ENCODE measurements around the gene CFAP157. TPM values are rescaled to one million over a fixed set of nuclear protein-coding genes. Genes with fewer than 3 reads are reported as not detected.

Gene CFAP157
- total RNA-seq, 1 experiment from 2014 or later, result not detected

DNA sequence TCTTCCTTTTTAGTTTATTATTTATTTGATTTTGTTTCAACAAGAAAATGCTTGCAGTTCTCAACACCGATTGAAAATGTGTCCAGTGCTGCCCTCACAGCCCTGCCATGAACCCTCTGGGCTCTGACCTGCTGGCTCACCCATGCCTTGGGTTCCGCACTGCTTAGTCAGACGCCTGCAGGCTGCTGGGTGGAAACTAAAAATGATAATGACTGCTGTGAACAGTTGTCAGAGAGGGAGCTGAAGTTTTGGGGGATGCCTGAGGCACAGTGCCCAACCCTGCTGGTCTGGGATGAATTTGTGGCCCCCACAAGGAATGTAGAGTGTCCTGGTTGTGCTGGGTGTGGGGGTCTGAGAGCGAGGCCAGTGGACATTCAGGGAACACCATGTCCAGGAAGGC lies 22.2 kb upstream of the CFAP157 start:
- Mint-ChIP-seq H3K4me3 (ENCODE audit: unreplicated experiment) (no peak overlapping the region), H3K4me1 (ENCODE audit: insufficient read depth, unreplicated experiment) (peaks cover 5% of the 10 kb centered on the region), H3K27me3 (ENCODE audit: insufficient read depth, unreplicated experiment) (no peaks in the 10 kb centered on the region), H3K9me3 (ENCODE audit: unreplicated experiment) (no peaks in the 10 kb centered on the region), H3K36me3 (ENCODE audit: insufficient read depth, unreplicated experiment) (peaks cover 13% of the 10 kb centered on the region), H3K27ac (ENCODE audit: low read depth, unreplicated experiment) (no peak overlapping the region)
- POLR2A ChIA-PET, result interaction anchor here (0.6 kb wide), 1 partner anchor 101 kb away, joined by 3 read pairs; no protein-coding TSS in a partner anchor
- TF ChIP-seq, protein P1, sequence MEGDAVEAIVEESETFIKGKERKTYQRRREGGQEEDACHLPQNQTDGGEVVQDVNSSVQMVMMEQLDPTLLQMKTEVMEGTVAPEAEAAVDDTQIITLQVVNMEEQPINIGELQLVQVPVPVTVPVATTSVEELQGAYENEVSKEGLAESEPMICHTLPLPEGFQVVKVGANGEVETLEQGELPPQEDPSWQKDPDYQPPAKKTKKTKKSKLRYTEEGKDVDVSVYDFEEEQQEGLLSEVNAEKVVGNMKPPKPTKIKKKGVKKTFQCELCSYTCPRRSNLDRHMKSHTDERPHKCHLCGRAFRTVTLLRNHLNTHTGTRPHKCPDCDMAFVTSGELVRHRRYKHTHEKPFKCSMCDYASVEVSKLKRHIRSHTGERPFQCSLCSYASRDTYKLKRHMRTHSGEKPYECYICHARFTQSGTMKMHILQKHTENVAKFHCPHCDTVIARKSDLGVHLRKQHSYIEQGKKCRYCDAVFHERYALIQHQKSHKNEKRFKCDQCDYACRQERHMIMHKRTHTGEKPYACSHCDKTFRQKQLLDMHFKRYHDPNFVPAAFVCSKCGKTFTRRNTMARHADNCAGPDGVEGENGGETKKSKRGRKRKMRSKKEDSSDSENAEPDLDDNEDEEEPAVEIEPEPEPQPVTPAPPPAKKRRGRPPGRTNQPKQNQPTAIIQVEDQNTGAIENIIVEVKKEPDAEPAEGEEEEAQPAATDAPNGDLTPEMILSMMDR (IDR thresholded peaks at IDR 0.05; ENCODE audit: unreplicated experiment), result no peak
- intact Hi-C loops (cut with micrococcal nuclease), result no loop called here
- no TSS peak for BruUV-seq (replicated peaks)
- CTCF ChIA-PET, result interaction anchor here (0.7 kb wide), 1 partner anchor 176 kb away, joined by 3 read pairs; no protein-coding TSS in a partner anchor
- DNase-seq (ENCODE audit: unreplicated experiment), result no peak

DNA sequence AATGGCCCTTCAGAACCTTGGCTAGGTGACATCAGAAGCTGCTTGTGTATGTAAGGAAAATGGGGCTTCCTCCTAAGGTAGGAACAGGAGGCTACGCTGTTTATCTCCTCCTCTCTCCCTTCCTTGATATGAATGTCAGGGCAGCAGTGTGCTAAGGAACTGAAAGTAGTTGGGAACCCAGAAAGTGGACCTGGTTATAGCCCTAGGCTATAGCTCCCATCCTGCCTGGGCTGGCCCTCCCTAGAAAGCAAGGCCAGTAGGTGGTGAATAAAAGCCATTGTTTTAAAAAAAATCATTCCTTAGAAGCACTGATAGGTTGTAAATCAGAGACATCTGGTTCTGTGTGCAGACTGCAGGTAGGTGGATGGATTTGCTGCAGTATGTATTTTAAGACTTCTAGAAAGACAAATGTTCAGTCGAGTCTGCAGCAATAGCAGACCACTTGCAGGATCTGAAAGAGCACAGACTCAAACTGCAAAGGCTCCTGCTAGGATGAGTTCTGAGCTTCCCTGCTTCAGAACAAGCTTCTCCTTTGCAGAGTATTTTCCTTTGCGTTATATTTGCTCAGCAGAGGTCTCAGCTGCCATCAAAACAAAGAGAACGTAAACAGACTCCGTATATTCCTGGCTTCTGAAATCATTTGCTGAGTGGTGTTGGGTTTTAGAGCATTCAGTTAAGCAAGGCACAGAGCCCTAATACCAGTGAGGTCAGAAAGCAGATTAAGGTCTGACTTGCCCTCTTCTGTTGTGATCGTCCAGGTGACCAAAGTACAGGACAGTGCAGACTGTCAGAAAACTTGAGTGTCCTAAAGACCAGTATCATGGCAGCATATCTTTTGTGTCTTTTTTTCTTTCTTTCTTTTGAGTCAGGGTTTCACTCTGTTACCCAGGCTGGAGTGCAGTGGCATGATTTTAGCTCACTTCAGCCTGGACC lies 20.1 kb upstream of the CFAP157 start:
- intact Hi-C loops (cut with micrococcal nuclease), result no loop called here
- no TSS peak for BruUV-seq (replicated peaks)
- Mint-ChIP-seq H3K27me3 (ENCODE audit: insufficient read depth, unreplicated experiment) (no peaks in the 10 kb centered on the region), H3K36me3 (ENCODE audit: insufficient read depth, unreplicated experiment) (peaks cover 6% of the 10 kb centered on the region), H3K27ac (ENCODE audit: low read depth, unreplicated experiment) (no peak overlapping the region), H3K4me1 (ENCODE audit: insufficient read depth, unreplicated experiment) (peaks cover 5% of the 10 kb centered on the region), H3K9me3 (ENCODE audit: unreplicated experiment) (no peaks in the 10 kb centered on the region), H3K4me3 (ENCODE audit: unreplicated experiment) (no peak overlapping the region)
- ChIA-PET CTCF (interaction anchor here (0.5 kb wide), 1 partner anchor 96 kb away, joined by 3 read pairs; no protein-coding TSS in a partner anchor), POLR2A (no interaction called here)
- TF ChIP-seq, protein P1 (IDR thresholded peaks at IDR 0.05; ENCODE audit: unreplicated experiment), result no peak
- DNase-seq (ENCODE audit: unreplicated experiment), result no peak

DNA sequence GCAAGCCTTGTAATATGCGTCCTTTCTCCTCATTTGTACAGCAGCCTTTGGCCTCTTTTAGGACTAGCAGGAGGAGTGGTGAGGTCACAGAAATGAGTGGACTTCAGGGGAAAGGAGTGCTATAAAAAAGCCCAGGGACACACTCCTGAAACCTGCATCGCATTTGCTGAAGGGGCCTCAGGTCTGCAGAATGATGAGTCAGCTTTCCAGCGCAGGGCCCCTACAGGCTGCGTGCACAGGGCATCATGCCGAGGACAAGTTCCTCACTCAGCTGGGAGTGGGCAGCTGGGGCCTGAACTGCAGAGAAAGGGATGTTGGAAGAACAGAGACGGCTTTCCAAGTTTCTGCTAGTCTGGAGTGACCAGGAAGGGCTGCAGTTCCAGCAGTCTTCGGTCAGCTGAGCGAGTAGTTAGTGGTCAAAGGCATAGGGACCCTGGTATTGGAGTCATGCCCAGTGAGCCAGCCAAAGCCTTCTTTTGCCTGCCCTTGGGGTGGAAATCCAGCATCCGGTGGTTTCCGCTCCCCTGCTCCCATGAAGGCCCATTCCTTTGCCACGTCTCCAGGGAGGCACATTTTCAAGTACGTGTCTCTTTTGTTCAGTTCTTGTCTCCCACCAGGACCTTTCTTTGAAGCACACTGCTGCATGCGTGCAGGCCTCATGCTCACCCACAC lies 17.3 kb upstream of the CFAP157 start:
- Mint-ChIP-seq H3K9me3 (ENCODE audit: unreplicated experiment) (no peaks in the 10 kb centered on the region), H3K36me3 (ENCODE audit: insufficient read depth, unreplicated experiment) (peaks cover 6% of the 10 kb centered on the region), H3K4me3 (ENCODE audit: unreplicated experiment) (no peak overlapping the region), H3K27ac (ENCODE audit: low read depth, unreplicated experiment) (no peak overlapping the region), H3K27me3 (ENCODE audit: insufficient read depth, unreplicated experiment) (no peaks in the 10 kb centered on the region), H3K4me1 (ENCODE audit: insufficient read depth, unreplicated experiment) (peaks cover 4% of the 10 kb centered on the region)
- intact Hi-C loops (cut with micrococcal nuclease), result no loop called here
- TF ChIP-seq, protein P1 (IDR thresholded peaks at IDR 0.05; ENCODE audit: unreplicated experiment), result no peak
- no peak for DNase-seq (ENCODE audit: unreplicated experiment)
- ChIA-PET POLR2A (interaction anchor here (0.6 kb wide), 1 partner anchor 51 kb away, joined by 3 read pairs; no protein-coding TSS in a partner anchor), CTCF (interaction anchor here (0.7 kb wide), 1 partner anchor 232 kb away, joined by 3 read pairs; no protein-coding TSS in a partner anchor)
- BruUV-seq (replicated peaks), result no TSS peak

DNA sequence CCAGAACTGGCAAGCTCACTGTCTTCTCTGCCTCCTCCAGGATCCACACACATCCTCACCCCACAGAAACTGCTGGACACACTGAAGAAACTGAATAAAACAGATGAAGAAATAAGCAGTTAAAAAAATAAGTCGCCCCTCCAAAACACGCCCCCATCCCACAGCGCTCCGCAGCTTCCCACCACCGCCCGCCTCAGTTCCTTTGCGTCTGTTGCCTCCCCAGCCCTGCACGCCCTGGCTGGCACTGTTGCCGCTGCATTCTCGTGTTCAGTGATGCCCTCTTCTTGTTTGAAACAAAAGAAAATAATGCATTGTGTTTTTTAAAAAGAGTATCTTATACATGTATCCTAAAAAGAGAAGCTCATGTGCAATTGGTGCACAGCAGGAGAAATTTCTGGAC lies 16.1 kb upstream of the CFAP157 start:
- ChIA-PET POLR2A (interaction anchor here (1.1 kb wide), 1 partner anchor 9 kb away, joined by 3 read pairs; no protein-coding TSS in a partner anchor), CTCF (no interaction called here)
- Mint-ChIP-seq H3K36me3 (ENCODE audit: insufficient read depth, unreplicated experiment) (peaks cover 6% of the 10 kb centered on the region), H3K27me3 (ENCODE audit: insufficient read depth, unreplicated experiment) (no peaks in the 10 kb centered on the region), H3K4me1 (ENCODE audit: insufficient read depth, unreplicated experiment) (no peaks in the 10 kb centered on the region), H3K4me3 (ENCODE audit: unreplicated experiment) (no peak overlapping the region), H3K27ac (ENCODE audit: low read depth, unreplicated experiment) (no peak overlapping the region), H3K9me3 (ENCODE audit: unreplicated experiment) (no peaks in the 10 kb centered on the region)
- no TSS peak for BruUV-seq (replicated peaks)
- no peak for DNase-seq (ENCODE audit: unreplicated experiment)
- intact Hi-C loops (cut with micrococcal nuclease), result no loop called here
- TF ChIP-seq, protein P1 (IDR thresholded peaks at IDR 0.05; ENCODE audit: unreplicated experiment), result no peak
